ENCODE measurements around the gene ANGPTL7. TPM values are rescaled to one million over a fixed set of nuclear protein-coding genes. Genes with fewer than 3 reads are reported as not detected.

ANGPTL7 gene
- total RNA-seq, 4 donors from 2014 or later: 11.0 to 38.7 (median 16.9) TPM

DNA sequence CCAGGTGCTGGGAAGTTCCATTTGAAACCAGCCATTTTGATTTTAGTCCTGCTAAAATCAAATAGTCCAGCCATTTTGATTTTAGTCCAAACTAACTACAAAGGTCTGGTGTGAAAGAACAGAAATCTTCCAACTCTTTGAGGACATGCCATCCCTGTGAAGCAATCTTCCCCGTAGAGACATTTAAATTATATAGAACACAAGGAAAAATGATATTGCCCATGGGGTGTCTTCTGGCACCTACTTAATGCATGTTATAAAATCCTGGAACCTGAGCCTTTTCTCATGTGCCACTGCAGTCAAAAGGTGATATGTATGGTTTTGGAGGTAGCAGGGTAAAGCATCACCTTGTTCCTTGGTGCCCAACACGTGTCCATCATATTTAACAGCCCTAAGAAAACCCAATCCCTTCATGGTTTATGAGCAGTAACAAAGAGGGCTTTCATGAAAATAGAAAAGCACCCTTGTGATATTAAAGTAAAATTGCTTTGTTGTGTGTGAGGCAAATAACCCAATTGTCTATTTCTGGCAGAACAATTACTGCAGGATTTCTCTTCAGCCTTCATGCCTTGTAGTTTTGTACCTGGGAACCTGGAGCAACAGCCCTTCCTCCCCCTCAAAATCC is 26.3 kb downstream of the ANGPTL7 start:
- ATAC-seq (ENCODE audit: low FRiP score) (no peak), DNase-seq (ENCODE audit: low spot score) (no peak)
- TF ChIP-seq, protein P1, sequence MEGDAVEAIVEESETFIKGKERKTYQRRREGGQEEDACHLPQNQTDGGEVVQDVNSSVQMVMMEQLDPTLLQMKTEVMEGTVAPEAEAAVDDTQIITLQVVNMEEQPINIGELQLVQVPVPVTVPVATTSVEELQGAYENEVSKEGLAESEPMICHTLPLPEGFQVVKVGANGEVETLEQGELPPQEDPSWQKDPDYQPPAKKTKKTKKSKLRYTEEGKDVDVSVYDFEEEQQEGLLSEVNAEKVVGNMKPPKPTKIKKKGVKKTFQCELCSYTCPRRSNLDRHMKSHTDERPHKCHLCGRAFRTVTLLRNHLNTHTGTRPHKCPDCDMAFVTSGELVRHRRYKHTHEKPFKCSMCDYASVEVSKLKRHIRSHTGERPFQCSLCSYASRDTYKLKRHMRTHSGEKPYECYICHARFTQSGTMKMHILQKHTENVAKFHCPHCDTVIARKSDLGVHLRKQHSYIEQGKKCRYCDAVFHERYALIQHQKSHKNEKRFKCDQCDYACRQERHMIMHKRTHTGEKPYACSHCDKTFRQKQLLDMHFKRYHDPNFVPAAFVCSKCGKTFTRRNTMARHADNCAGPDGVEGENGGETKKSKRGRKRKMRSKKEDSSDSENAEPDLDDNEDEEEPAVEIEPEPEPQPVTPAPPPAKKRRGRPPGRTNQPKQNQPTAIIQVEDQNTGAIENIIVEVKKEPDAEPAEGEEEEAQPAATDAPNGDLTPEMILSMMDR (IDR thresholded peaks at IDR 0.05): no peak

DNA sequence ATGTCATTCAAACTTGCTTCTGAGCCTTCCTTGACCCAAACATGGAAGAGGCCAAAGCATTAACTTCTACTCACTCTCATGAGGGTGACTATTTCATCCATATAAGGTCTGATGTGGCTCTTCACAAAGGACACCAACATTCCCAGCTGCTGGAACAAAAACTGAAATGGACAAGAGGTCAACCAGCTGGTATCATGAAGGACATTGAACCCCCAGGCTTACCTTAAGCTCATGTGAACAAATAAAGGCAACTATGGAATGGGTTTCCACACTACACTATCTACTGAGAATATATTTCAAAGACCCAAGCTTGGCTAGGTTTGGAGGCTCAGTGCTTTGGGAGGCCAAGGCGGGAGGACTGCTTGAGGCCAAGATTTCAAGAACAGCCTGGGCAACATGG is 26.9 kb downstream of the ANGPTL7 start:
- TF ChIP-seq, protein P1 (IDR thresholded peaks at IDR 0.05): no peak

DNA sequence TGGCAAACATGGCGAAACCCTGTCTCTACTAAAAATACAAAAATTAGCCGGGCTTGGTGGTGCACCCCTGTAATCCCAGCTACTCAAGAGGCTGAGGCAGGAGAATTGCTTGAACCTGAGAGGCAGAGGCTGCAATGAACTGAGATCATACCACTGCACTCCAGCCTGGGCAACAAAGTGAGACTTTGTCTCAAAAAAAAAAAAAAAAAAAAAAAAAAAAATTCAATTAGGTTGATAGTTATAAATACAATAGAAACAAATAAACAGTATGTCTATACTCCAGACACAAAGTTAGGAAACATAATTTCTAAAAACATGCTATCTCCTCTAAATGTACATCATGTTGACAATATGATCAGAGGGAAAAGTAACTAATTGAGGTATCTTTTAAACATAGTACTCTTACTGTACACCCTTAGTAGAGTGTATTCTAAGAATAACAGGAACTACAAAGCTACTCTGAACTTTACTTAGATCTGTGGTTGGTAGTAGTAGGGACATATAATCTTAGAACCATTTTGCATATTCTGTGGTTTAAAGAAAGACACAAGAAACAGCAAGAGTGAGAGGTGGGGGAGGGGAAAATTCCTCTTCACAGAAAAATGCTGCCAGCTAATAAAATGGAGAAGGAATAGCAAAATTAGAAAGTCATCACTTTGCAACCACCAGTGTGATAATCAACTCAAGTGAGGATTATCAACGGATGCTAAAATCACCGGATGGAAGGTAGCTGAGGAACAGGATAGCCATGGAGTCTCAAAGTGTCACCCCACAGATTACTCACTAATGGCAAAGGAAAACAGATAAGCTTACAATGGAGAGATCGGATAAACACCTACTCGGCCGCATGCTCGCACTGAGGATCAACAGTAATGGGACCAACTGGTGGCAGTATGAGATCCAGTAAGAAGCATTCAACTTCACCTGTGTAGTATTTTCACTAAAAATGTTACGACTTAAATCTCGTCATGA is 38.2 kb downstream of the ANGPTL7 start:
- TF ChIP-seq, protein P1 (IDR thresholded peaks at IDR 0.05): no peak
- DNase-seq (ENCODE audit: low spot score) (no peak), ATAC-seq (ENCODE audit: low FRiP score) (no peak)

More for the DNA sequence above, 26.9 kb downstream of the ANGPTL7 start:
- DNase-seq (ENCODE audit: low spot score) (no peak), ATAC-seq (ENCODE audit: low FRiP score) (no peak)

DNA sequence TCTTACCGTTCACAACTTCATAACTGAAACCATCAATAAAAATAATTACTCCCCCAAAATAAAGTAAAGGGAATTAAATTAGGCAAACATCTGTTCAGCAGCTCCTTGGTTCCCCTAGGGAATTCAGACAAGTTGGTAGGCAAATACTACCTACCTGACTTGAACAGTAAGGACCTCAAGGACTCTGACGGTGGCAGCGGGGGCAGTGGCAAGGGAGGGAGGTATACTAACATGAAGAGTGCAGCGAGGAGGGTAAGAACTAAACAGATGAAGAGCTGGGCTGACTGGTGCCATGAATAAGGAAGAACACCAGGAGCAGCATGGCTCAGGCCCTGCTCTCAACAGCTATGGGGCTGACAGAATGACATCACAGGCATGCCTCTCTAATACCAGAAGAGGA is 40.0 kb downstream of the ANGPTL7 start:
- TF ChIP-seq, protein P1 (IDR thresholded peaks at IDR 0.05): no peak
- no peak for ATAC-seq (ENCODE audit: low FRiP score)

DNA sequence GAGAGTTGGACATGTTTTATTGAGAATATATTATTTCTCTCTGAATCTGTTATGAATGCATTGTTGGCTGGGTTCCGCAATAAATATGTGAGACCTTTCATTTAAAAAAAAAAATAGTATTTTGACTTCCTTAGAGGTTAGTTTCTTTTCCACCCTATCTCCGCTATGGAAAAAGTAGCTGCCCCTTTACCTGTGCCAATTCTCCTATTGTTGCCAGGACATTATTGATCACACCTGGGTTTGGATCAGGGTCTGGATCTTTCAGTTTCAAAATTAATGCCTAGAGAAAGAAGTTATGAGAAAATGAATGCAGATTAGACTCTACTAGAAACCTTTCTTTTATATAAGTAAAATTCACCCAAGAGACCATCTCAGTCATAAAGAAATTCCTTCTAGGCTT is 44.1 kb downstream of the ANGPTL7 start:
- no peak for ATAC-seq (ENCODE audit: low FRiP score)
- TF ChIP-seq, protein P1 (IDR thresholded peaks at IDR 0.05): no peak
- no peak for DNase-seq (ENCODE audit: low spot score)

More for the DNA sequence above, 40.0 kb downstream of the ANGPTL7 start:
- DNase-seq (ENCODE audit: low spot score): no peak

DNA sequence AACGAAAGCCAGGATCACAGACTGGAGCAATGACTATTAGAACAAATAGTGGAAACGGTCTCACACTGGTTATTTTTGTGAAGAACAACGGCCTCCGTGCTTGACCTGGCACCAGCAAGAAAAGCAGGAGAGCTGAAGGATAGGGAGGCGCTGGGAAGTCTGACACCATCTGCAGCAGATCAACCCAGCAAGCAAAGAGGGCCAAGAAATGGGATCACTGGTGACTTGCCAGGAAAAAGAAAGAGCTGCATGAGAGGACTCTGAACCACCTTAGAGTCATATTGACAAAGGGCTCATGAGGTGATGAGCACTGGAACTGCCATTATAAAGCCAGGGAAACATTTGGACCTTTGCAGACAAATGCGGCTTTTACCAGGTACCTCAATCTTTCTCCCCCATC is 48.2 kb downstream of the ANGPTL7 start:
- no peak for ATAC-seq (ENCODE audit: low FRiP score)
- TF ChIP-seq, protein P1 (IDR thresholded peaks at IDR 0.05): no peak
- DNase-seq (ENCODE audit: low spot score): no peak

All from omental fat pad (tissue), 4 donors.